Raji (cell line): ENCODE results near the gene GOLGA3.

Experiments
- POLR2A ChIP-seq: IDR thresholded peaks from 2 replicates; pipeline ENCODE4 v1.6.1; 2011; ENCODE audit warnings: low read depth, low read length, control low read depth; ENCODE audit not compliant: insufficient read depth

Gene GOLGA3

DNA sequence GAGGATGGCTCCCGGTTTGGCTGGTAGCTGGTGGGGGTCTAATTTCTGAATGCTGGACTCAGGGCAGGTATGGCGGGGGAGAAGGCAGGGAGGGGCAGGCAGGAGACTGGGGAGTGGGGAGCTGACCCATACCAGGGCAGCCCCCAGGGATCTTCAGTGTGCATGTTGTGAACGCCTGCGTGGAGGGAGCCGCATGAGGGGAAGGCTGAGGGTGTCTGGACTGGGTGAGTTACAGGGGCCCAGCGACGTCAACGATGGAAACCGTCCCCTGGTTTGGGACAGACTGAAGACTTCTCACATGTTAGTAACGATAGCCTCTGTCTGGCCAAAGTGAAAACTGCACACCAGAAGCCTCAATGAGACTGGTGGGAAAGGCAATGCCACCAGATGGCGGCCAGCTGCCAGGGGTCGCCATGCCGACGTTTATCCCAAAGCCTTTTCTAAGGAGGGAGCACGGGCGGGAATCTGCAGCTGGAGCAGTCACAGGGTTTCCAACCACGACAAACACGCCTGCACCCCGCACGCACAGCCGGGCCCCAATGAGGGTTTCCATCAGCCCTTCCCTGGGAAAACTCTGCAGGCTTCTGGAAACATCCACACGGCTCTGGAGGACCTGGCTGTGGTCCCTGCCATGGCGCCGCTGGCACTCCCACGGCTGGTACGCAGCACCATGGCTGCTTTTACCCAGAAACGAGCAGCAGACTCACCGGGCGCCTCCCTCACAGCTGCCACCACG is 104.0 kb downstream of the GOLGA3 start:
- TF ChIP-seq POLR2A = no peak

- TF ChIP-seq POLR2A = no peak
Measured at GRCh38 chr12:132723764-132724140, 104.9 kb downstream of the GOLGA3 start.

GRCh38 chr12:132723015-132723763 is 105.5 kb downstream of the GOLGA3 start:
- no peak for TF ChIP-seq POLR2A

- TF ChIP-seq POLR2A = no peak
Measured at GRCh38 chr12:132720606-132721345, 107.9 kb downstream of the GOLGA3 start.

GRCh38 chr12:132719954-132720324 is 108.7 kb downstream of the GOLGA3 start:
- TF ChIP-seq POLR2A = no peak

GRCh38 chr12:132719141-132719953 is 109.3 kb downstream of the GOLGA3 start:
- TF ChIP-seq POLR2A = no peak
